Activated T-helper 1 cell treated with Interleukin-2 at 50 U/mL for 16 hours (primary cell): ENCODE results near the gene GRPR.

Experiments used
- DNase-seq: peaks from one replicate; pipeline ENCODE4 v3.0.0-alpha.2; 2020; ENCODE audit warnings: low read depth

The GRPR gene

GRCh38 chrX:16123222-16123786, at the start of gene GRPR:
Gene GRPR (plus strand): TSS chrX:16123565. CDS start chrX:16123954, 389 bp downstream.
- DNase-seq: peak; percentile 23

- no peak for DNase-seq
Observed at GRCh38 chrX:16075087-16075486, 48.3 kb upstream of the GRPR start.

GRCh38 chrX:16076834-16077233, 46.5 kb upstream of the GRPR start:
- no peak for DNase-seq

GRCh38 chrX:16077811-16078210, 45.6 kb upstream of the GRPR start:
- DNase-seq: no peak

- no peak for DNase-seq
Observed at GRCh38 chrX:16081357-16081756, 42.0 kb upstream of the GRPR start.

GRCh38 chrX:16082470-16083085, 40.8 kb upstream of the GRPR start:
- no peak for DNase-seq

GRCh38 chrX:16087076-16087475, 36.3 kb upstream of the GRPR start:
- no peak for DNase-seq

- no peak for DNase-seq
Observed at GRCh38 chrX:16089086-16089485, 34.3 kb upstream of the GRPR start.

GRCh38 chrX:16096141-16096540, 27.2 kb upstream of the GRPR start:
- no peak for DNase-seq

GRCh38 chrX:16100673-16101072, 22.7 kb upstream of the GRPR start:
- DNase-seq: no peak

- no peak for DNase-seq
Observed at GRCh38 chrX:16101581-16101980, 21.8 kb upstream of the GRPR start.

GRCh38 chrX:16103625-16104024, 19.7 kb upstream of the GRPR start:
- DNase-seq: no peak

GRCh38 chrX:16112428-16112827, 10.9 kb upstream of the GRPR start:
- no peak for DNase-seq

- DNase-seq: no peak
Observed at GRCh38 chrX:16113978-16114565, 9.3 kb upstream of the GRPR start.

- no peak for DNase-seq
Observed at GRCh38 chrX:16114611-16115010, 8.8 kb upstream of the GRPR start.

GRCh38 chrX:16119353-16120220, 3.8 kb upstream of the GRPR start:
- DNase-seq: no peak

- DNase-seq: no peak
Observed at GRCh38 chrX:16120431-16120830, 2.9 kb upstream of the GRPR start.

- no peak for DNase-seq
Observed at GRCh38 chrX:16124201-16124600, 836 bp downstream of the GRPR start.

GRCh38 chrX:16125520-16126149, 2.3 kb downstream of the GRPR start:
- no peak for DNase-seq

- no peak for DNase-seq
Observed at GRCh38 chrX:16130707-16131106, 7.3 kb downstream of the GRPR start.

- DNase-seq: no peak
Observed at GRCh38 chrX:16134936-16135335, 11.6 kb downstream of the GRPR start.

GRCh38 chrX:16136080-16136479, 12.7 kb downstream of the GRPR start:
- DNase-seq: no peak
